ENCODE data around the gene CBLB. TPM values are rescaled to one million over a fixed set of nuclear protein-coding genes. Genes with fewer than 3 reads are reported as not detected.

The CBLB gene
- total RNA-seq, 6 experiments from 2014 or later, result 17.6 to 22.6 (median 20.6) TPM

DNA sequence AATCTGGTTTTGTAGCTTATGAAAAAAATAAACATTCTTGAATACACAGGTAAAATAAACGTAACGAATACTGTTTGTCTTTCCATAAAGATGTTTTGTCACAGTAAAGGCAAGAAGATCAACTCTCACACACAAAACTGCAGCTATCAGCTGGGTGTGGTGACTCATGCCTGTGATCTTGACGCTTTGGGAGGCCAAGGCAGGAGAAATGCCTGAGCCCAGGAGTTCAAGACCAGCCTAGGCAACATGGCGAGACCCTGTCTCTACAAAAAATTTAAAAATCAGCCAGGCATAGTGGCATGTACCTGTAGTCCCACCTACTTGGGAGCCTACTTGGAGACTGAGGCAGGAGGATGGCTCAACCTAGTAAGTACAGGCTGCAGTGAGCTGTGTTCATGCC lies 39.6 kb downstream of the CBLB start:
- no peaks in the 10 kb centered on the region for H3K9me3 Mint-ChIP-seq
- peaks cover 27% of the 10 kb centered on the region for H3K36me3 Mint-ChIP-seq (ENCODE audit: low read depth)
- TF ChIP-seq, protein P1, sequence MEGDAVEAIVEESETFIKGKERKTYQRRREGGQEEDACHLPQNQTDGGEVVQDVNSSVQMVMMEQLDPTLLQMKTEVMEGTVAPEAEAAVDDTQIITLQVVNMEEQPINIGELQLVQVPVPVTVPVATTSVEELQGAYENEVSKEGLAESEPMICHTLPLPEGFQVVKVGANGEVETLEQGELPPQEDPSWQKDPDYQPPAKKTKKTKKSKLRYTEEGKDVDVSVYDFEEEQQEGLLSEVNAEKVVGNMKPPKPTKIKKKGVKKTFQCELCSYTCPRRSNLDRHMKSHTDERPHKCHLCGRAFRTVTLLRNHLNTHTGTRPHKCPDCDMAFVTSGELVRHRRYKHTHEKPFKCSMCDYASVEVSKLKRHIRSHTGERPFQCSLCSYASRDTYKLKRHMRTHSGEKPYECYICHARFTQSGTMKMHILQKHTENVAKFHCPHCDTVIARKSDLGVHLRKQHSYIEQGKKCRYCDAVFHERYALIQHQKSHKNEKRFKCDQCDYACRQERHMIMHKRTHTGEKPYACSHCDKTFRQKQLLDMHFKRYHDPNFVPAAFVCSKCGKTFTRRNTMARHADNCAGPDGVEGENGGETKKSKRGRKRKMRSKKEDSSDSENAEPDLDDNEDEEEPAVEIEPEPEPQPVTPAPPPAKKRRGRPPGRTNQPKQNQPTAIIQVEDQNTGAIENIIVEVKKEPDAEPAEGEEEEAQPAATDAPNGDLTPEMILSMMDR (IDR thresholded peaks at IDR 0.05), result no peak
- H3K27ac Mint-ChIP-seq, result peak overlapping the region; percentile 45; the same call in 1 of the 2 replicates
- H3K4me3 Mint-ChIP-seq, result no peak overlapping the region
- H3K4me1 Mint-ChIP-seq (ENCODE audit: low read depth), result peaks cover 75% of the 10 kb centered on the region
- no peaks in the 10 kb centered on the region; the same call in none of the 2 replicates for H3K27me3 Mint-ChIP-seq (ENCODE audit: insufficient read depth)
- DNase-seq, result no peak

DNA sequence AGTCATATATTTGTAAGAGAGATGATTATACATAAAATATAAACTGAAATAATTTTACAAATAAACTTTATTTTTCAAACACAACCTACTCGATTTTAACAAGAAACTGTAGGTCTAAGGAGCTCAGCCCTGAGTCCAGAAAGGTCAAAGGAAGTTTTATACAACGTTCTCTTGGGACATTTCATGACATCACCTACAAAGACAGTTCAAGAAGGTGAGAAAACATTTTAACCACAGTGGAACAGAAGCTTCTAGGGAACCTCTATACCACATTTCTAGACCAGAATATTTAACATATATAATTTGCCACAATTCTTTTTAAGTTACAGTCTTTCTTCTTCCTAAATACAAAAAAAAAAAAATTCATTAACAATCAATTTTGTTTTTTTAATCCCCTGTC lies 40.1 kb downstream of the CBLB start:
- peaks cover 27% of the 10 kb centered on the region for H3K36me3 Mint-ChIP-seq (ENCODE audit: low read depth)
- DNase-seq, result no peak
- no peak overlapping the region for H3K4me3 Mint-ChIP-seq
- H3K9me3 Mint-ChIP-seq, result no peaks in the 10 kb centered on the region
- H3K27me3 Mint-ChIP-seq (ENCODE audit: insufficient read depth), result no peaks in the 10 kb centered on the region; the same call in none of the 2 replicates
- peaks cover 80% of the 10 kb centered on the region for H3K4me1 Mint-ChIP-seq (ENCODE audit: low read depth)
- TF ChIP-seq, protein P1 (IDR thresholded peaks at IDR 0.05), result no peak
- H3K27ac Mint-ChIP-seq, result peak overlapping the region; percentile 45; the same call in 1 of the 2 replicates

DNA sequence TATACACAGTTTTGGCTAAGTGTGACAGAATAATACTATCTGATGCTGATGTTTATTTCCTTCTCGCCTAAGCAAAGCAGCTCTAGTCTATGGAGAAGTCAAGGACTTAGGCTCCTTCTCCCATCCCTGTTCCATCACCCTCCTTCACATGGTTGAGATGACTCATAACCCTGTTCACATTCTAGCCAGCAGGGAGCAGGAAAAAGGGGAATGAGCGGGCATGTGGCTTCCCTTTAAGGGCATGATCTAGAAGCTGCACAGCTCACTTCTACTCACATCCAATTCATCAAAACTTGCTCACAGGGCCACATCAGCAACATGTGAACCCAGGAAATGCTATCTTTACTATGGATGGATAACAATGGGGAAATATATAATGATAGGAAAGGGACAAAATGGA lies 40.9 kb downstream of the CBLB start:
- Mint-ChIP-seq H3K4me1 (ENCODE audit: low read depth) (peaks cover 85% of the 10 kb centered on the region), H3K27ac (peak overlapping the region; percentile 66), H3K9me3 (no peaks in the 10 kb centered on the region), H3K27me3 (ENCODE audit: insufficient read depth) (no peaks in the 10 kb centered on the region; the same call in none of the 2 replicates), H3K36me3 (ENCODE audit: low read depth) (peaks cover 26% of the 10 kb centered on the region), H3K4me3 (no peak overlapping the region)
- TF ChIP-seq, protein P1 (IDR thresholded peaks at IDR 0.05), result peak; percentile 73
- DNase-seq, result peak; percentile 88

DNA sequence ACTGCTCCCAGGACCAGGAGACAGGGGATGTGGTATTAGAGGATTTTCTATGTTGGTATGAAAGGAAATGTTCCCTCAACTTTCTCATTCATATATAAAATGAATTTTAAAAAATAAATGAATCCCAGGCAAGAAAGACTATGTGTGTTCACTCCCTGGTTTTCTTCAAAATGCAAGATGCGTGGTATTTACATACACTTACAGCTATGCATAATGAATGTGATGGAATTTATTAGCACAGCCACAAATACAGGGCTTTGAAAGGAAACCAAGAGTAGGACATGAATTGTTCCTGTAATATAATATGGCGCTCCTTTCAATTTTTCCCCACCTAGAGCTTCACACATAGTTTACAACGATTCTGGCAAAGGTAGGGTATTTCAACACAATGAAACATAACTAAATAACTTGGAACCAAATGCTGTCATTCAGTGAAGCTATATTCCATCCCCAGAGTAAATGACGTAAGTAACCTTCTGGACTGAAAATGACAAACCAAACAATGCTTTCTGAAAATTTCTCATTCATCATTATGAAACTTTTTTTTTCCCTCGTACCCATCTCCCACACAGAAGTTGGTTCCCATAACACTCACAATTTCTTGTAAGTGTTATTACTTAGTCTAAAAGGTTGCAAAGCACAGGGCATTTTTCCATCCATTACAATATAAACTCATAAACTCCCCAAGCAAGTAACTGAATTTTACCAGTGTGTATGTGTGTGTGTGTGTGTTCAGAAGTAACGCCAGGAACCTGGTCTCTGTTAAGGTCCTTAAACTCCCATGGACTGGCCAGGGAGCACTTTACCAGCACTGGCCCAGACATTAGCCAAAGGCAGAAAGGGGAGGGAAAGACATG lies 41.8 kb downstream of the CBLB start:
- H3K27ac Mint-ChIP-seq, result peak overlapping the region; percentile 48; the same call in 1 of the 2 replicates
- no peaks in the 10 kb centered on the region; the same call in none of the 2 replicates for H3K27me3 Mint-ChIP-seq (ENCODE audit: insufficient read depth)
- H3K4me3 Mint-ChIP-seq, result no peak overlapping the region; the same call in 1 of the 2 replicates
- H3K36me3 Mint-ChIP-seq (ENCODE audit: low read depth), result peaks cover 29% of the 10 kb centered on the region
- DNase-seq, result no peak
- TF ChIP-seq, protein P1 (IDR thresholded peaks at IDR 0.05), result no peak
- peaks cover 87% of the 10 kb centered on the region for H3K4me1 Mint-ChIP-seq (ENCODE audit: low read depth)
- no peaks in the 10 kb centered on the region for H3K9me3 Mint-ChIP-seq

DNA sequence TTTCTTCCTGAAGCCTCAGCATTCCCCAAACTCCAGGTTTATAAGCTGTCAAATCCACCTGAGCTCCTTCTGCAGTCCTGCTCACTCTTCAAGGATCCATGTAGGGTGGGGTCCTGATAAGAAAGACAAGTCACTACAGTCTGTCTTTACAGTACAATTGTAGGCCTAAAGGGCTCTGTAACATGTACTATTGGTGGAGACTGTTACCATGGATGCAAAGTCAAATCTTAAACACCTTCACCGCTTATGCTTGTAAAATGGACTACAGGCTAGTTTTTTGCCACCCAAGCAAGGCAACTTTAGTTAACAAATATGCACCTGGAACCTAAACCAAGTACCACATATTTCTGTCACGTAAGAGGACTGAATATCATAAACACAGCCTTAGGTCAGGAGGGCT lies 44.7 kb downstream of the CBLB start:
- DNase-seq, result no peak
- Mint-ChIP-seq H3K27me3 (ENCODE audit: insufficient read depth) (no peaks in the 10 kb centered on the region; the same call in none of the 2 replicates), H3K4me3 (peak overlapping the region; percentile 48), H3K36me3 (ENCODE audit: low read depth) (peaks cover 35% of the 10 kb centered on the region), H3K27ac (peak overlapping the region; percentile 88), H3K9me3 (no peaks in the 10 kb centered on the region), H3K4me1 (ENCODE audit: low read depth) (peaks cover 80% of the 10 kb centered on the region)
- TF ChIP-seq, protein P1 (IDR thresholded peaks at IDR 0.05), result no peak
